Measurements from ENCODE around the gene PLEKHG7. TPM values are rescaled to one million over a fixed set of nuclear protein-coding genes. Genes with fewer than 3 reads are reported as not detected.

The PLEKHG7 gene
- total RNA-seq, 1 experiment from 2014 or later: not detected

GRCh38 chr12:92821142-92821541 lies 118.4 kb downstream of the PLEKHG7 start:
- Histone ChIP-seq H3K4me3 (no peak overlapping the region), H3K9me3 (no peaks in the 10 kb centered on the region), H3K27me3 (no peaks in the 10 kb centered on the region), H3K36me3 (peaks cover 26% of the 10 kb centered on the region)
- DNase-seq: no peak

Other genes starting within 250 kb of the PLEKHG7 start
- 8.5 and 15.6 TPM in 2 replicates for gene EEA1, start 226.3 kb downstream of the PLEKHG7 start, total RNA-seq (2014; rRNA removed; shearing (Covaris generic); ENCODE audit: low replicate concordance)

All from MG63 (cell line).